Measurements from ENCODE around the gene SLC26A1. TPM values are rescaled to one million over a fixed set of nuclear protein-coding genes. Genes with fewer than 3 reads are reported as not detected.

The SLC26A1 gene
- total RNA-seq, 1 experiment from 2014 or later, result 0.22 TPM

- Histone ChIP-seq H3K4me3 (replicated peaks in 1 of 2; ENCODE audit: low read depth in 1 of 2, low read length in 2 of 2) (no peak overlapping the region), H3K79me2 (ENCODE audit: insufficient read depth, low read length) (no peaks in the 10 kb centered on the region; the same call in 1 of the 2 replicates), H2AFZ (ENCODE audit: low read depth, low read length, poor library complexity, severe bottlenecking) (no peak overlapping the region), H3K9me3 (ENCODE audit: control insufficient read depth in 1 of 2, insufficient read depth in 1 of 2, low read depth in 1 of 2, low read length in 2 of 2) (no peaks in the 10 kb centered on the region), H3K36me3 (ENCODE audit: control insufficient read depth in 1 of 2, insufficient read depth in 2 of 2, low read length in 2 of 2) (no peaks in the 10 kb centered on the region), H3K9ac (ENCODE audit: low read length) (no peak overlapping the region), H4K20me1 (ENCODE audit: insufficient read depth) (no peaks in the 10 kb centered on the region), H3K4me1 (ENCODE audit: control insufficient read depth in 1 of 2, insufficient read depth in 2 of 2, low read length in 2 of 2) (peaks cover 5 to 20% of the 10 kb centered on the region in 2 experiments; a peak in 3 of 4 replicates), H3K4me2 (ENCODE audit: low read length) (no peak overlapping the region), H3K27me3 (ENCODE audit: insufficient read depth, low read length) (no peaks in the 10 kb centered on the region), H3K9me2 (ENCODE audit: insufficient read depth) (no peaks in the 10 kb centered on the region), H3K27ac (ENCODE audit: low read depth, low read length) (no peak overlapping the region)
- POLR2A ChIA-PET, result no interaction called here
- CTCF ChIA-PET, result no interaction called here
- DNase-seq (ENCODE audit: low read depth, low spot score), result no peak
- no TSS peak for BruUV-seq (replicated peaks)
- RAD21 ChIA-PET (ENCODE audit: low non-redundant PET in 1 of 2, low total read pairs in 2 of 2, uncharacterized antibody in 2 of 2, unreplicated experiment in 2 of 2), result no interaction called here
- TF ChIP-seq FOSL1 (IDR thresholded peaks at IDR 0.05; ENCODE audit: low read depth) (no peak), EZH2 (IDR thresholded peaks at IDR 0.05) (no peak), MAX (IDR thresholded peaks at IDR 0.05) (no peak), TCF7L2 (IDR thresholded peaks at IDR 0.05; ENCODE audit: borderline replicate concordance, extremely low read depth, insufficient read depth, insufficient read length) (no peak), REST (IDR thresholded peaks at IDR 0.05; ENCODE audit: low read depth) (no peak), ZBTB33 (IDR thresholded peaks at IDR 0.05; ENCODE audit: extremely low read depth, insufficient replicate concordance, low read length) (no peak), POLR2AphosphoS5 (IDR thresholded peaks at IDR 0.05; ENCODE audit: low read depth, low read length) (no peak), YY1 (IDR thresholded peaks at IDR 0.05; ENCODE audit: extremely low read depth, insufficient replicate concordance, low read depth, low read length) (no peak), SRF (IDR thresholded peaks at IDR 0.05; ENCODE audit: low read depth) (no peak), CBX3 (IDR thresholded peaks at IDR 0.05; ENCODE audit: low read depth) (no peak), CTCF (IDR thresholded peaks at IDR 0.05 in 2 of 3, conservative IDR thresholded peaks at IDR 0.05 in 1 of 3; ENCODE audit: borderline replicate concordance in 1 of 3, insufficient read depth in 1 of 3, low read depth in 2 of 3, low read length in 2 of 3) (no peak), EGR1 (IDR thresholded peaks at IDR 0.05; ENCODE audit: low read depth) (no peak), ZNF274 (IDR thresholded peaks at IDR 0.05; ENCODE audit: low read depth, low read length) (no peak), RAD21 (IDR thresholded peaks at IDR 0.05; ENCODE audit: low read depth) (no peak), ATF3 (IDR thresholded peaks at IDR 0.05) (no peak), ZFX (IDR thresholded peaks at IDR 0.05) (no peak), JUND (IDR thresholded peaks at IDR 0.05) (no peak), ELF1 (IDR thresholded peaks at IDR 0.05; ENCODE audit: borderline replicate concordance, low read depth) (no peak), EZH2phosphoT487 (IDR thresholded peaks at IDR 0.05; ENCODE audit: borderline replicate concordance) (no peak), SP1 (IDR thresholded peaks at IDR 0.05; ENCODE audit: low read depth) (no peak)
- intact Hi-C loops (cut with micrococcal nuclease), result no loop called here
- no peak for ATAC-seq
Measured at GRCh38 chr4:965048-965765, 28.0 kb downstream of the SLC26A1 start.
